PFSK-1 (cell line): ENCODE data around the gene DHRS12.

Experiments used
- FOXP2 ChIP-seq: optimal IDR thresholded peaks from 2 replicates; pipeline ENCODE3; 2011; ENCODE audit warnings: borderline replicate concordance, control low read depth, inconsistent platforms; ENCODE audit not compliant: insufficient read depth; ENCODE audit errors: extremely low read length, extremely low read depth
- POLR2AphosphoS5 ChIP-seq: IDR thresholded peaks from 2 replicates; pipeline ENCODE4 v1.6.1; 2012; ENCODE audit warnings: low read depth, mild to moderate bottlenecking, control low read depth, low read length, moderate library complexity
- SIN3A ChIP-seq: IDR thresholded peaks from 2 replicates; pipeline ENCODE4 v1.6.1; 2012; ENCODE audit warnings: mild to moderate bottlenecking, low read length, moderate library complexity, borderline replicate concordance; ENCODE audit not compliant: insufficient read depth
- TAF1 ChIP-seq: IDR thresholded peaks from 2 replicates; pipeline ENCODE4 v1.6.1; 2012; ENCODE audit warnings: low read length, control low read depth, borderline replicate concordance; ENCODE audit not compliant: insufficient read depth
- TF ChIP-seq, protein P1 (sequence below), 2 experiments: IDR thresholded peaks; 2 replicates each; pipeline versions ENCODE4 v1.6.1 to v1.8.0; 2011 to 2012; ENCODE audit warnings: low read depth in 2 of 2, low read length in 2 of 2, control low read depth in 1 of 2, inconsistent platforms in 1 of 2, mild to moderate bottlenecking in 1 of 2, moderate library complexity in 1 of 2; ENCODE audit not compliant: insufficient read depth in 1 of 2

Gene DHRS12

DNA sequence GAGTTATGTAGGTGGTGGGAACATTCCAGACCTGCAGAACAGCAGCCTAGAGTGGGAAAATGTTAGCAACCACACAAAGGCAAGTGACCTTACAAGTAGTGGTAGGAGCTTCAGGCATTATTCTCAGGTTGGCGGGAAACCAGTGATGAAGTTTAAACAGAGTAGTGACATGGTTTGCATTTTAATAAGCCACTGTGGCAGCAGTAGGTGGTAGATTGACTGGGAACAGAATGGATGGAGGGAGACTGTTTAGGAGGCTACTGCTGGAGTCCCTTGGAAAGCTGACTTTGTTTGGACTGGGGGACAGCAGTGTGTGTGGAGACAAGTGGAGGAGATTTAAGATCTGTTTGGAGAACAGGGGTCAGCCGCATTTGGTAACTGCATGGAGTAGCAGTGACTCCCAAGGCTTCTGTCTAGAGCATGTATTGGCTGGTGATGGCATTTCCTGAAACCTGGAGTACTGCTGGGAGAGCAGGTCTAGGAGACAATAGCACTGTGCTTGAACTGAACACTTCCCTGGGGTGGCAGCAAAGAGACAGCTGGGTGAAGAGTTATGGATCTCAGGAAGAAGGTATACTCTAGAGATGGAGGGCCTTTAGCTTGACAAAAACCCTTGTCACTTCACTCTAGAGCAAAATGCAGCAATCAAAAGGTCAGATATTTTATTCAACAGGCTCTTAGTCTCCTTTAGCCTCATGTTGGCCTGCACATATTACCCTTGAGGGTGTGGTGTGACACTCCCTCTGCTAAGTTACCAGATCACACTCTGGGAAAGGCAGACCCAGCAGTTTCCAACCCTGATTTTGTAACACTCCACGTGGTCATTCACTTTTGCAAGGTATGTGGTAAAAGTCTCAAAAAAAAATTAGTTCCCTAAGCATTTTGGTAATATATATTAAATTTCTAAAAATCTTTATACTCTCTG lies 70.3 kb downstream of the DHRS12 start:
- TF ChIP-seq POLR2AphosphoS5 (no peak), TAF1 (no peak), SIN3A (no peak), FOXP2 (no peak)
- TF ChIP-seq, protein P1, sequence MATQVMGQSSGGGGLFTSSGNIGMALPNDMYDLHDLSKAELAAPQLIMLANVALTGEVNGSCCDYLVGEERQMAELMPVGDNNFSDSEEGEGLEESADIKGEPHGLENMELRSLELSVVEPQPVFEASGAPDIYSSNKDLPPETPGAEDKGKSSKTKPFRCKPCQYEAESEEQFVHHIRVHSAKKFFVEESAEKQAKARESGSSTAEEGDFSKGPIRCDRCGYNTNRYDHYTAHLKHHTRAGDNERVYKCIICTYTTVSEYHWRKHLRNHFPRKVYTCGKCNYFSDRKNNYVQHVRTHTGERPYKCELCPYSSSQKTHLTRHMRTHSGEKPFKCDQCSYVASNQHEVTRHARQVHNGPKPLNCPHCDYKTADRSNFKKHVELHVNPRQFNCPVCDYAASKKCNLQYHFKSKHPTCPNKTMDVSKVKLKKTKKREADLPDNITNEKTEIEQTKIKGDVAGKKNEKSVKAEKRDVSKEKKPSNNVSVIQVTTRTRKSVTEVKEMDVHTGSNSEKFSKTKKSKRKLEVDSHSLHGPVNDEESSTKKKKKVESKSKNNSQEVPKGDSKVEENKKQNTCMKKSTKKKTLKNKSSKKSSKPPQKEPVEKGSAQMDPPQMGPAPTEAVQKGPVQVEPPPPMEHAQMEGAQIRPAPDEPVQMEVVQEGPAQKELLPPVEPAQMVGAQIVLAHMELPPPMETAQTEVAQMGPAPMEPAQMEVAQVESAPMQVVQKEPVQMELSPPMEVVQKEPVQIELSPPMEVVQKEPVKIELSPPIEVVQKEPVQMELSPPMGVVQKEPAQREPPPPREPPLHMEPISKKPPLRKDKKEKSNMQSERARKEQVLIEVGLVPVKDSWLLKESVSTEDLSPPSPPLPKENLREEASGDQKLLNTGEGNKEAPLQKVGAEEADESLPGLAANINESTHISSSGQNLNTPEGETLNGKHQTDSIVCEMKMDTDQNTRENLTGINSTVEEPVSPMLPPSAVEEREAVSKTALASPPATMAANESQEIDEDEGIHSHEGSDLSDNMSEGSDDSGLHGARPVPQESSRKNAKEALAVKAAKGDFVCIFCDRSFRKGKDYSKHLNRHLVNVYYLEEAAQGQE (IDR thresholded peaks at IDR 0.05; ENCODE audit: insufficient read depth in 1 of 2, low read depth in 2 of 2, low read length in 2 of 2), result no peak

DNA sequence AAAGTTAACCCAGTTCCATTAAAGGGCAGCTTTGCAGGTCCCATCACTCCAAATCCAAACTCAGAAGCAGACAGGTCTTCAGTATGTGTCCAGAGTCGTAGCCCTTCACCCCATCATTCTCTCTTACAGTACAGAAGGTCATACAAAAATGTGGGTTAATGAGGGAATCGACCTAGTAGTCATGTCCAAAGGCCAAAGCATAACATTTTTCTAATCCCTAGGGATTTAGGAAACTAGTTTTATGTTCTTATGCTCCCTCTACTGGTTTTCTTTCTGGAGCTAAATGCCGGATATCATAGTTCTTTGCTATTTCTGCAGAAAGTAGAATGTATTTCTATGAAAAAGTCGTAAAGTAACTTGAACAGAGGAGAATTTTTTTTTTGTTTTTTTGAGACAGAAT lies 72.2 kb downstream of the DHRS12 start:
- TF ChIP-seq, protein P1 (IDR thresholded peaks at IDR 0.05; ENCODE audit: insufficient read depth in 1 of 2, low read depth in 2 of 2, low read length in 2 of 2), result no peak
- TF ChIP-seq SIN3A (no peak), POLR2AphosphoS5 (no peak), TAF1 (no peak), FOXP2 (no peak)

DNA sequence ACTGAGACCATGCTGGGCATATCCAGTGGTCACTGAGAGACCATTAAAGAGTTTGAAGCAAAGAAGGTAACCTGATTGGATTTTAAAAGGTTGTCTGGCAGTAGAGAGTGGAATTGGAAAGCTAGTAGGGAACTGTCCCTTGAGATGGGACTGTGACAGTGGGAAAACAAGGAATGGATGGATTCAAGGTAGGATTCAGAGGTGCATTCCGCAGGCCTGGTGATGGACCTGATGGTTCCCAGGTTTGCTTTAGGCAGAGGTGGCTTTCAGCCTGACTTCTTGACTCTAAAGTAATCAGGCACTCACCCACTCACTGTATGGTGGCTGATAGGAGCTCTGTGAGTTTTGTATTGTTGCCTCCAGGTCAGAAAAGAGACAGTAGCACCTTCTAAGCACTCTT lies 73.0 kb downstream of the DHRS12 start:
- TF ChIP-seq, protein P1 (IDR thresholded peaks at IDR 0.05; ENCODE audit: insufficient read depth in 1 of 2, low read depth in 2 of 2, low read length in 2 of 2), result no peak
- TF ChIP-seq SIN3A (no peak), POLR2AphosphoS5 (no peak), FOXP2 (no peak), TAF1 (no peak)

DNA sequence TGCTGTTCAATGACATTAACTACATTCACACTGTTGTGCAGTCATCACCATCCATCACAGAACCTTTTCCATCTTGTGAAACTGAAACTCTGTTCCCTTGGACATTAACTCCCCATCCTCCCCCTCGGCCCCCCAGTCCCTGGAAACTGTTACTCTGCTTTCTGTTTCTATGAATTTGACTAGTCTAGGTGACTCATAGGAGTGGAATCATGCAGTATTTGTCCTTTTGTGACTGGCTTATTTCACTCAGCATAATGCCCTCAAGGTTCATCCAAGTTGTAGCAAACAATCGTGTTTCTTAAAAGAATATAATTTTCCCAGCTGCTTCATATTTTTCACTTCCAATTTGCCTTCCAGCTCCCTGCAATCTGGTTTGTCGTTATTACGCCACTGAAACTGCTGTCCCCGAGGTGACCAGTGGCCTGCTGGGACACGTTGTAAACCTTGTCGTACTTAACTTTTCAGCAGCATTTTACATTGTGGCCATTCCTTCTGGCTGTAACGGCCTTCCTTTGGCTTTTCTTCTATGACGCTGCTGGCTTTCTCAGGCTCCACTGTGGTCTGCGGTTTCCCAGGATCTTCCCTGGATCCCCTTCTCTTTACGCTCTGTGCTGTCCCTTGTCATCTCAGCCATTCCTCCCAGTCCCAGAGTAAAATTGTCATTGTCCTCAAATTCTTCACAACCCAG lies 74.0 kb downstream of the DHRS12 start:
- no peak for TF ChIP-seq TAF1
- TF ChIP-seq SIN3A, result no peak
- TF ChIP-seq FOXP2, result no peak
- TF ChIP-seq, protein P1 (IDR thresholded peaks at IDR 0.05; ENCODE audit: insufficient read depth in 1 of 2, low read depth in 2 of 2, low read length in 2 of 2), result no peak
- TF ChIP-seq POLR2AphosphoS5, result no peak
